Cardiac muscle cell (in vitro differentiated cells and primary cell): ENCODE data around the gene SBNO2. TPM values are rescaled to one million over a fixed set of nuclear protein-coding genes. Genes with fewer than 3 reads are reported as not detected.

Experiments
- DNase-seq, 2 donors: peaks; one replicate each; pipeline versions ENCODE4 v3.0.0 to v3.0.0-alpha.2; 2010 to 2017; ENCODE audit warnings: low read depth in 1 of 2, low spot score in 1 of 2
- H3K27ac ChIP-seq: fragments of 200-600 bp; sonication (generic); 2 replicates; pipeline ENCODE4 v1.5.1; 2016
- H3K27me3 ChIP-seq: fragments of 200-600 bp; sonication (generic); 2 replicates; pipeline ENCODE4 v1.6.0; 2016; ENCODE audit warnings: control low read depth
- H3K36me3 ChIP-seq: fragments of 200-600 bp; sonication (generic); 2 replicates; pipeline ENCODE4 v1.5.1; 2016; ENCODE audit warnings: control low read depth
- H3K4me1 ChIP-seq: fragments of 200-600 bp; sonication (generic); 2 replicates; pipeline ENCODE4 v1.8.1; 2017; ENCODE audit warnings: low read depth, mild to moderate bottlenecking, mixed run types
- H3K4me3 ChIP-seq: fragments of 200-600 bp; sonication (generic); 2 replicates; pipeline ENCODE4 v1.5.1; 2016; ENCODE audit warnings: mild to moderate bottlenecking
- H3K9me3 ChIP-seq: fragments of 200-600 bp; sonication (generic); 2 replicates; pipeline ENCODE4 v1.5.1; 2017; ENCODE audit warnings: low read depth, mild to moderate bottlenecking, control low read depth
- CTCF ChIP-seq: IDR thresholded peaks from 2 replicates; pipeline ENCODE4 v1.5.1; 2012; ENCODE audit warnings: low read depth, mild to moderate bottlenecking, low read length
- polyA plus RNA-seq: library from polyadenylated mRNA; unstranded; fragments of >200 nt; fragmentation: Nextera tagmentation; extraction: Ambion mirVana; gene quantifications from 2 replicates; pipeline ENCODE4 v1.2.1, GENCODE V29; 2016
- total RNA-seq: library from RNA; depleted of rRNA; stranded (reverse); fragments of >200 nt; gene quantifications from 2 replicates; pipeline ENCODE4 v1.2.3, GENCODE V29; 2016

SBNO2 gene
- total and polyA plus RNA-seq, 2 experiments from 2014 or later = 11.8 to 28.5 TPM

GRCh38 chr19:1082165-1082927 is 91.7 kb downstream of the SBNO2 start:
- Histone ChIP-seq H3K9me3 (no peaks in the 10 kb centered on the region), H3K4me3 (peak overlapping the region; percentile 13), H3K36me3 (peaks cover 5% of the 10 kb centered on the region), H3K27ac (no peak overlapping the region), H3K4me1 (no peaks in the 10 kb centered on the region), H3K27me3 (no peaks in the 10 kb centered on the region)
- no peak for TF ChIP-seq CTCF
- peak in 1 of 2 donors; percentile 91 for DNase-seq

GRCh38 chr19:1081301-1082164 is 92.5 kb downstream of the SBNO2 start:
- no peak overlapping the region for H3K4me3 ChIP-seq
- peaks cover under 1% of the 10 kb centered on the region for H3K36me3 ChIP-seq
- H3K4me1 ChIP-seq = no peaks in the 10 kb centered on the region
- DNase-seq = no peak
- peak overlapping the region; percentile 43 for H3K27ac ChIP-seq
- no peaks in the 10 kb centered on the region for H3K9me3 ChIP-seq
- H3K27me3 ChIP-seq = no peaks in the 10 kb centered on the region
- TF ChIP-seq CTCF = no peak

- Histone ChIP-seq H3K27ac (no peak overlapping the region), H3K4me1 (no peaks in the 10 kb centered on the region), H3K9me3 (no peaks in the 10 kb centered on the region), H3K4me3 (no peak overlapping the region), H3K27me3 (no peaks in the 10 kb centered on the region), H3K36me3 (no peaks in the 10 kb centered on the region)
- DNase-seq = no peak
- TF ChIP-seq CTCF = no peak
Observed at GRCh38 chr19:1080360-1081161, 93.5 kb downstream of the SBNO2 start.

- TF ChIP-seq CTCF = no peak
- no peaks in the 10 kb centered on the region for H3K4me1 ChIP-seq
- H3K27me3 ChIP-seq = no peaks in the 10 kb centered on the region
- no peaks in the 10 kb centered on the region for H3K9me3 ChIP-seq
- DNase-seq = no peak
- no peak overlapping the region for H3K4me3 ChIP-seq
- H3K36me3 ChIP-seq = no peaks in the 10 kb centered on the region
- no peak overlapping the region for H3K27ac ChIP-seq
Observed at GRCh38 chr19:1079566-1080111, 94.4 kb downstream of the SBNO2 start.

GRCh38 chr19:1076951-1077350 is 97.1 kb downstream of the SBNO2 start:
- Histone ChIP-seq H3K4me3 (no peak overlapping the region), H3K27me3 (no peaks in the 10 kb centered on the region), H3K9me3 (no peaks in the 10 kb centered on the region), H3K4me1 (no peaks in the 10 kb centered on the region), H3K36me3 (no peaks in the 10 kb centered on the region), H3K27ac (no peak overlapping the region)
- DNase-seq = no peak
- TF ChIP-seq CTCF = no peak
